PC-3 (cell line): ENCODE measurements around the gene SAMD9L. TPM values are rescaled to one million over a fixed set of nuclear protein-coding genes. Genes with fewer than 3 reads are reported as not detected.

Experiments
- ATAC-seq: fragments of 200-7000 bp; cut with Tn5 transposase; 2 replicates; pipeline ENCODE4 v1.9.1; 2020; ENCODE audit warnings: mild to moderate bottlenecking, moderate library complexity
- BruUV-seq: library from RNA; stranded (reverse); fragments of 400-500 nt; replicated peaks from 2 replicates; lab custom pipeline; 2021; lab: Mats Ljungman, UMichigan
- CTCF ChIA-PET: fragments of 300-600 bp; sonication (Branson Sonifier 250); formaldehyde crosslinking; loops from one replicate; lab custom pipeline; 2022; ENCODE audit warnings: antibody characterized with exemption; lab: Charles Lee
- POLR2A ChIA-PET: fragments of 300-600 bp; sonication (Branson Sonifier 250); formaldehyde crosslinking; loops from one replicate; lab custom pipeline; 2022; ENCODE audit warnings: antibody characterized with exemption; ENCODE audit not compliant: unreplicated experiment; lab: Charles Lee
- DNase-seq: peaks from one replicate; pipeline ENCODE4 v3.0.0-alpha.2; 2015
- H2AFZ ChIP-seq: fragments of 300-600 bp; sonication (generic); 2 replicates; pipeline ENCODE4 v1.6.0; 2016; ENCODE audit warnings: antibody characterized with exemption, low read length
- H3F3A ChIP-seq: fragments of 300-600 bp; sonication (generic); one replicate; pipeline ENCODE4 v1.6.0; 2017; ENCODE audit warnings: antibody characterized with exemption, low read length, control low read depth, mild to moderate bottlenecking; ENCODE audit not compliant: unreplicated experiment
- H3K27ac ChIP-seq: fragments of 300-600 bp; sonication (generic); 2 replicates; pipeline ENCODE4 v1.5.1; 2016; ENCODE audit warnings: mild to moderate bottlenecking, low read length
- H3K27me3 ChIP-seq: fragments of 300-600 bp; sonication (generic); 2 replicates; pipeline ENCODE4 v1.6.1; 2016; ENCODE audit warnings: low read length, mixed read lengths
- H3K36me3 ChIP-seq: fragments of 300-600 bp; sonication (generic); 2 replicates; pipeline ENCODE4 v1.6.1; 2016; ENCODE audit warnings: low read depth, mixed run types, low read length, mixed read lengths
- H3K4me1 ChIP-seq: fragments of 300-600 bp; sonication (generic); 2 replicates; pipeline ENCODE4 v1.5.1; 2016; ENCODE audit warnings: low read length; ENCODE audit not compliant: insufficient read depth
- H3K4me2 ChIP-seq: fragments of 300-600 bp; sonication (generic); 2 replicates; pipeline ENCODE4 v1.6.0; 2016; ENCODE audit warnings: low read length
- H3K4me3 ChIP-seq: fragments of 300-600 bp; sonication (generic); 2 replicates; pipeline ENCODE4 v1.5.1; 2016; ENCODE audit warnings: mild to moderate bottlenecking, low read length, mixed read lengths
- H3K79me2 ChIP-seq: fragments of 300-600 bp; sonication (generic); 2 replicates; pipeline ENCODE4 v1.6.1; 2017; ENCODE audit warnings: low read length, mixed read lengths
- H3K9ac ChIP-seq: fragments of 300-600 bp; sonication (generic); 2 replicates; pipeline ENCODE4 v1.6.0; 2016; ENCODE audit warnings: mild to moderate bottlenecking, low read length
- H3K9me2 ChIP-seq: fragments of 300-600 bp; sonication (generic); replicated peaks from 2 replicates; pipeline ENCODE4 v1.6.1; 2016; ENCODE audit warnings: mixed run types, low read length, mixed read lengths
- H3K9me3 ChIP-seq: fragments of 300-600 bp; sonication (generic); 2 replicates; pipeline ENCODE4 v1.6.1; 2016; ENCODE audit warnings: low read length, mixed read lengths
- H4K20me1 ChIP-seq: fragments of 300-600 bp; sonication (generic); 2 replicates; pipeline ENCODE4 v1.6.1; 2016; ENCODE audit warnings: low read length, mixed read lengths
- EZH2 ChIP-seq: fragments of 300-600 bp; sonication (generic); IDR thresholded peaks from one replicate; pipeline ENCODE4 v1.6.1; 2017; ENCODE audit warnings: antibody characterized with exemption, mild to moderate bottlenecking, low read length; ENCODE audit not compliant: unreplicated experiment
- EZH2phosphoT487 ChIP-seq: fragments of 300-600 bp; sonication (generic); IDR thresholded peaks from 2 replicates; pipeline ENCODE4 v1.6.1; 2018; ENCODE audit warnings: mild to moderate bottlenecking, antibody characterized with exemption, low read length, borderline replicate concordance
- intact Hi-C: fragments of 100-400 bp; cut with micrococcal nuclease; formaldehyde crosslinking; loops from 2 replicates; pipeline ENCODE4 v1.9.0; 2023
- total RNA-seq: library from RNA; depleted of rRNA; stranded (reverse); fragments of >200 nt; gene quantifications from 2 replicates; pipeline ENCODE4 v1.2.3, GENCODE V29; 2014
- TF ChIP-seq, protein P1 (sequence below): fragments of 300-600 bp; sonication (generic); conservative IDR thresholded peaks from 2 replicates; pipeline ENCODE4 v1.5.1; 2017; ENCODE audit warnings: antibody characterized with exemption, low read depth, mild to moderate bottlenecking, low read length

SAMD9L gene
- total RNA-seq, 1 experiment from 2014 or later = 2.8 TPM

GRCh38 chr7:93160410-93160809, 12.2 kb upstream of the SAMD9L start:
- ChIA-PET CTCF (no interaction called here), POLR2A (no interaction called here)
- no peak overlapping the region for H3K9ac ChIP-seq
- no peaks in the 10 kb centered on the region for H3K4me1 ChIP-seq
- H2AFZ ChIP-seq = no peak overlapping the region
- no peaks in the 10 kb centered on the region for H3K9me2 ChIP-seq
- intact Hi-C loops = no loop called here
- no peak overlapping the region for H3K27ac ChIP-seq
- H3K27me3 ChIP-seq = no peaks in the 10 kb centered on the region
- H4K20me1 ChIP-seq = no peaks in the 10 kb centered on the region
- H3K4me2 ChIP-seq = no peak overlapping the region
- TF ChIP-seq, protein P1, sequence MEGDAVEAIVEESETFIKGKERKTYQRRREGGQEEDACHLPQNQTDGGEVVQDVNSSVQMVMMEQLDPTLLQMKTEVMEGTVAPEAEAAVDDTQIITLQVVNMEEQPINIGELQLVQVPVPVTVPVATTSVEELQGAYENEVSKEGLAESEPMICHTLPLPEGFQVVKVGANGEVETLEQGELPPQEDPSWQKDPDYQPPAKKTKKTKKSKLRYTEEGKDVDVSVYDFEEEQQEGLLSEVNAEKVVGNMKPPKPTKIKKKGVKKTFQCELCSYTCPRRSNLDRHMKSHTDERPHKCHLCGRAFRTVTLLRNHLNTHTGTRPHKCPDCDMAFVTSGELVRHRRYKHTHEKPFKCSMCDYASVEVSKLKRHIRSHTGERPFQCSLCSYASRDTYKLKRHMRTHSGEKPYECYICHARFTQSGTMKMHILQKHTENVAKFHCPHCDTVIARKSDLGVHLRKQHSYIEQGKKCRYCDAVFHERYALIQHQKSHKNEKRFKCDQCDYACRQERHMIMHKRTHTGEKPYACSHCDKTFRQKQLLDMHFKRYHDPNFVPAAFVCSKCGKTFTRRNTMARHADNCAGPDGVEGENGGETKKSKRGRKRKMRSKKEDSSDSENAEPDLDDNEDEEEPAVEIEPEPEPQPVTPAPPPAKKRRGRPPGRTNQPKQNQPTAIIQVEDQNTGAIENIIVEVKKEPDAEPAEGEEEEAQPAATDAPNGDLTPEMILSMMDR = no peak
- no peak for TF ChIP-seq EZH2phosphoT487
- no peak for TF ChIP-seq EZH2
- no peaks in the 10 kb centered on the region for H3F3A ChIP-seq
- no peaks in the 10 kb centered on the region for H3K79me2 ChIP-seq
- no peaks in the 10 kb centered on the region for H3K36me3 ChIP-seq
- DNase-seq (no peak), ATAC-seq (no peak)
- H3K9me3 ChIP-seq = no peaks in the 10 kb centered on the region
- no peak overlapping the region for H3K4me3 ChIP-seq
- BruUV-seq = no TSS peak

- Histone ChIP-seq H3K36me3 (no peaks in the 10 kb centered on the region), H3K27ac (no peak overlapping the region), H3K9ac (no peak overlapping the region), H3F3A (no peaks in the 10 kb centered on the region), H2AFZ (no peak overlapping the region), H3K79me2 (no peaks in the 10 kb centered on the region), H3K4me1 (no peaks in the 10 kb centered on the region), H3K4me3 (no peak overlapping the region), H3K27me3 (no peaks in the 10 kb centered on the region), H4K20me1 (no peaks in the 10 kb centered on the region), H3K9me3 (no peaks in the 10 kb centered on the region), H3K9me2 (no peaks in the 10 kb centered on the region), H3K4me2 (no peak overlapping the region)
- ChIA-PET POLR2A (no interaction called here), CTCF (no interaction called here)
- no TSS peak for BruUV-seq
- TF ChIP-seq EZH2phosphoT487 (no peak), EZH2 (no peak)
- TF ChIP-seq, protein P1 = no peak
- DNase-seq (no peak), ATAC-seq (no peak)
- intact Hi-C loops = no loop called here
These were observed 11.3 kb upstream of the SAMD9L start for GRCh38 chr7:93159490-93159889.

- ATAC-seq = no peak
- BruUV-seq = no TSS peak
- CTCF ChIA-PET = no interaction called here
These were observed 8.7 kb upstream of the SAMD9L start for GRCh38 chr7:93156884-93157283.

More at GRCh38 chr7:93156884-93157283, 8.7 kb upstream of the SAMD9L start:
- no peaks in the 10 kb centered on the region for H3K4me1 ChIP-seq
- no peaks in the 10 kb centered on the region for H3F3A ChIP-seq
- no peaks in the 10 kb centered on the region for H3K79me2 ChIP-seq
- TF ChIP-seq EZH2phosphoT487 (no peak), EZH2 (no peak)
- TF ChIP-seq, protein P1 = no peak
- H3K4me3 ChIP-seq = no peak overlapping the region
- H4K20me1 ChIP-seq = no peaks in the 10 kb centered on the region
- POLR2A ChIA-PET = no interaction called here
- DNase-seq = no peak
- no peaks in the 10 kb centered on the region for H3K27me3 ChIP-seq
- H2AFZ ChIP-seq = no peak overlapping the region
- H3K9me3 ChIP-seq = no peaks in the 10 kb centered on the region
- no peaks in the 10 kb centered on the region for H3K36me3 ChIP-seq
- no peaks in the 10 kb centered on the region for H3K9me2 ChIP-seq
- H3K4me2 ChIP-seq = no peak overlapping the region
- intact Hi-C loops = no loop called here
- no peak overlapping the region for H3K9ac ChIP-seq
- no peak overlapping the region for H3K27ac ChIP-seq
